Adrenal gland (tissue), 12 donors: Measurements from ENCODE around the gene LAYN. TPM values are rescaled to one million over a fixed set of nuclear protein-coding genes. Genes with fewer than 3 reads are reported as not detected.

Source experiments
- DNase-seq, 7 donors: peaks; one replicate each; pipeline ENCODE4 v3.0.0-alpha.2; 2019 to 2020
- H3K27ac ChIP-seq, 5 donors: fragments of 200-600 bp; sonication (generic) in 4 of 5; 1 replicate in 3 of 5; 2 replicates in 2 of 5; pipeline versions ENCODE4 v1.5.1 to v1.8.0; 2016 to 2020; ENCODE audit warnings: mild to moderate bottlenecking in 1 of 5
- H3K27me3 ChIP-seq: fragments of 200-600 bp; 2 replicates; pipeline ENCODE4 v1.8.0; 2021
- H3K36me3 ChIP-seq, 2 donors: fragments of 200-600 bp; replicated peaks in 1 of 2; 1 replicate in 1 of 2; 2 replicates in 1 of 2; pipeline versions ENCODE4 v1.5.1 to v1.8.0; 2018 to 2022
- H3K4me1 ChIP-seq, 2 donors: fragments of 200-600 bp; replicated peaks in 1 of 2; 1 replicate in 1 of 2; 2 replicates in 1 of 2; pipeline versions ENCODE4 v1.5.1 to v1.8.0; 2018 to 2021
- H3K4me3 ChIP-seq, 4 donors: fragments of 200-600 bp; sonication (generic) in 3 of 4; one replicate each; pipeline ENCODE4 v1.5.1; 2016 to 2018
- H3K9me3 ChIP-seq, 3 donors: fragments of 200-600 bp; sonication (generic) in 1 of 3; replicated peaks in 1 of 3; 1 replicate in 2 of 3; 2 replicates in 1 of 3; pipeline versions ENCODE4 v1.5.1 to v1.8.0; 2016 to 2021
- CTCF ChIP-seq, 6 experiments: fragments of 450-650 bp in 4 of 6; fragments of 200-600 bp in 2 of 6; sonication (generic) in 1 of 6; IDR thresholded peaks; 1 replicate in 5 of 6; 2 replicates in 1 of 6; pipeline versions ENCODE4 v1.5.1 to v1.8.0; 2016 to 2021; ENCODE audit warnings: antibody characterized with exemption in 6 of 6, mild to moderate bottlenecking in 2 of 6, moderate library complexity in 1 of 6
- POLR2A ChIP-seq, 2 donors: fragments of 450-650 bp; IDR thresholded peaks; one replicate each; pipeline ENCODE4 v1.6.1; 2017; ENCODE audit warnings: antibody characterized with exemption in 2 of 2, mild to moderate bottlenecking in 2 of 2, moderate library complexity in 1 of 2
- WGBS, 4 donors: extraction: QIAGEN DNeasy Blood & Tissue Kit in 2 of 4; methylation state at CpG; one replicate each; pipeline versions ENCODE4 v1.1.5 to v1.1.7; 2013 to 2017; 5-methylcytosine and 5-hydroxymethylcytosine counted together
- intact Hi-C, 2 donors: fragments of 100-400 bp; cut with DNase I; formaldehyde crosslinking; loops; one replicate each; pipeline versions ENCODE4 v1.14.1 to v1.15.0; 2022 to 2023
- polyA plus RNA-seq, 3 donors: library from polyadenylated mRNA; stranded (reverse); fragments of 200-250 nt in 2 of 3; fragments of 350-450 nt in 1 of 3; fragmentation: Illumina TruSeq in 1 of 3; extraction: RNeasy Lipid Tissue Mini Kit (QIAGEN cat#74804) in 1 of 3; gene quantifications; one replicate each; pipeline ENCODE4 v1.2.3, GENCODE V29; 2013 to 2014
- total RNA-seq, 9 donors: library from RNA; depleted of rRNA in 4 of 9; stranded (reverse); fragments of >200 nt in 4 of 9; fragments of 120-200 nt in 1 of 9; fragmentation: NEBNext Ultra II Directional in 1 of 9; extraction: Animal tissue kit (Norgen Biotek cat#: 25700) in 1 of 9; gene quantifications; one replicate each; pipeline versions ENCODE4 v1.1.0 to v1.2.4, GENCODE V29; 2013 to 2023
- donor health status: healthy with polysubstance abuse.
- donor health status: Bipolar disorder and iron deficiency.
- donor health status: DM: yes; HTN: yes; CAD: no.
- donor health status: DM: no; HTN: no; CAD: no.
- donor health status: DM: no; HTN: no; CAD: no.
- donor health status: DM: yes; HTN: yes; CAD: no.

LAYN gene
- total and polyA plus RNA-seq, 12 donors, result 1.5 to 5.4 (median 2.2) TPM

GRCh38 chr11:111521135-111521534, 19.4 kb upstream of the LAYN start:
- intact Hi-C loops, result no loop called here
- no peak for TF ChIP-seq POLR2A (IDR thresholded peaks at IDR 0.05)
- Histone ChIP-seq H3K4me1 (no peaks in the 10 kb centered on the region), H3K4me3 (no peak overlapping the region), H3K27me3 (peaks cover 10% of the 10 kb centered on the region), H3K9me3 (no peaks in the 10 kb centered on the region), H3K27ac (no peak overlapping the region), H3K36me3 (no peaks in the 10 kb centered on the region)
- DNase-seq, result no peak
- WGBS, 4 donors, result 51 to 56% (median 52%) methylated on average over 2 of the region's 2 CpGs

GRCh38 chr11:111522426-111522825, 18.1 kb upstream of the LAYN start:
- no peak for TF ChIP-seq POLR2A (IDR thresholded peaks at IDR 0.05)
- TF ChIP-seq CTCF (IDR thresholded peaks at IDR 0.05), result no peak
- 69 to 87% (median 82%) methylated on average over 5 of the region's 5 CpGs for WGBS, 4 donors
- Histone ChIP-seq H3K4me3 (no peak overlapping the region), H3K27me3 (peaks cover 10% of the 10 kb centered on the region), H3K9me3 (no peaks in the 10 kb centered on the region), H3K27ac (no peak overlapping the region), H3K36me3 (no peaks in the 10 kb centered on the region), H3K4me1 (no peaks in the 10 kb centered on the region)
- no peak for DNase-seq
- intact Hi-C loops, result no loop called here

- intact Hi-C loops, result no loop called here
Observed at GRCh38 chr11:111523343-111523742, 17.2 kb upstream of the LAYN start.

GRCh38 chr11:111524056-111524455, 16.5 kb upstream of the LAYN start:
- DNase-seq, result no peak
- H3K4me1 ChIP-seq, result no peaks in the 10 kb centered on the region
- peaks cover 10% of the 10 kb centered on the region for H3K27me3 ChIP-seq
- TF ChIP-seq POLR2A (IDR thresholded peaks at IDR 0.05) (no peak), CTCF (IDR thresholded peaks at IDR 0.05) (no peak)
- no peaks in the 10 kb centered on the region for H3K9me3 ChIP-seq
- intact Hi-C loops, result no loop called here
- 48 to 69% (median 53%) methylated on average over 1 of the region's 1 CpG for WGBS, 4 donors
- no peak overlapping the region for H3K27ac ChIP-seq
- no peaks in the 10 kb centered on the region for H3K36me3 ChIP-seq
- no peak overlapping the region for H3K4me3 ChIP-seq

More at GRCh38 chr11:111523343-111523742, 17.2 kb upstream of the LAYN start:
- no peak overlapping the region for H3K4me3 ChIP-seq
- no peaks in the 10 kb centered on the region for H3K4me1 ChIP-seq
- H3K27me3 ChIP-seq, result peaks cover 10% of the 10 kb centered on the region
- no peak for TF ChIP-seq CTCF (IDR thresholded peaks at IDR 0.05)
- TF ChIP-seq POLR2A (IDR thresholded peaks at IDR 0.05), result no peak
- no peak overlapping the region for H3K27ac ChIP-seq
- H3K9me3 ChIP-seq, result no peaks in the 10 kb centered on the region
- H3K36me3 ChIP-seq, result no peaks in the 10 kb centered on the region
- no peak for DNase-seq
- WGBS, 4 donors, result 88 to 95% (median 94%) methylated on average over 2 of the region's 2 CpGs

GRCh38 chr11:111525456-111525855, 15.1 kb upstream of the LAYN start:
- WGBS, 4 donors, result 75 to 94% (median 94%) methylated on average over 1 of the region's 1 CpG

More at GRCh38 chr11:111525456-111525855, 15.1 kb upstream of the LAYN start:
- H3K9me3 ChIP-seq, result no peaks in the 10 kb centered on the region
- no peak for DNase-seq
- intact Hi-C loops, result no loop called here
- no peaks in the 10 kb centered on the region for H3K4me1 ChIP-seq
- TF ChIP-seq CTCF (IDR thresholded peaks at IDR 0.05) (no peak), POLR2A (IDR thresholded peaks at IDR 0.05) (no peak)
- H3K27ac ChIP-seq, result no peak overlapping the region
- peaks cover 10% of the 10 kb centered on the region for H3K27me3 ChIP-seq
- no peaks in the 10 kb centered on the region for H3K36me3 ChIP-seq
- H3K4me3 ChIP-seq, result no peak overlapping the region
